HG02970 (cell line): ENCODE results near the gene PAPSS2.
"Not testable (repeated sequence)": the region's sequence is repeated elsewhere in the genome, so short reads cannot be mapped to it uniquely, and the experiment has no call there.

Experiments
- ATAC-seq: cut with Tn5 transposase; IDR thresholded peaks from one replicate; pipeline ENCODE4 v1.9.1; 2021; ENCODE audit warnings: mild to moderate bottlenecking, moderate library complexity, moderate number of reproducible peaks; ENCODE audit not compliant: unreplicated experiment, low FRiP score

PAPSS2 gene

DNA sequence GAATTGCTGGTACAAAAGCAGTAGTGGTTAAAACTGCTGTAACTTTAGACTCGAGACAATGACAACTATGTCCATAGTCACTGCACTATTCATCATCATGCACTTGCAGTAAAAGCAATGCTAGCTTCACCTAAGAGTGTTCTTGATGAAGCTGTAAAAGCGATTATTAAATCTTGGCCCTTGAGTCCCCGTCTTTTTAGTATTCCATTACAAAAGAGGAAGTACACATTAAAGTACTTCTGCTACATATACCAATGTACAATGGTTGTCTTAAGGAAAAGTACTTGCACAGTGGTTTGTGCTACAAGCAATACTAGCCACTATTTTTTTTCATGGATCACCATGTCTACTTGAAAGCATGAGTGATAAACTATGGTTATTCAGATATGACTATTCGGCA is 80.0 kb downstream of the PAPSS2 start:
- ATAC-seq: no peak

DNA sequence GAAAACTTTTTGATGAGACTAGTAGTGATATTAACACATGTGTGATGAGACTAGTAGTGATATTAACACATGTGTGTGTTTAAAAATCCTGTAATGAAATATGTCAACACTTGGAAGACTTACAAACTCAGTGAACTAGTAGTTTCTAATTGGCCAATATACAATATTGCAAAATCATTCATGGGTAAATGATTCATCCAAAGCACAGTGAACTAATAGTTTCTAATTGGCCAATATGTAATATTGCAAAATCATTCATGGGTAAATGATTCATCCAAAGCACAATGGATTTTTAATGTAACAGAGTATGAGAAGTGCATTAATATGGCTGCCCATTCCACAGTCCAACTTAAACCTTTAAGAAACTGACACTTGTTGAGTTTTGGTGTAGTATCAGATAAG is 80.6 kb downstream of the PAPSS2 start:
- ATAC-seq: no peak

GRCh38 chr10:87742992-87743610 is 83.4 kb downstream of the PAPSS2 start:
- not testable (repeated sequence) for ATAC-seq

- ATAC-seq: no peak
Observed at GRCh38 chr10:87744606-87745005, 84.9 kb downstream of the PAPSS2 start.

DNA sequence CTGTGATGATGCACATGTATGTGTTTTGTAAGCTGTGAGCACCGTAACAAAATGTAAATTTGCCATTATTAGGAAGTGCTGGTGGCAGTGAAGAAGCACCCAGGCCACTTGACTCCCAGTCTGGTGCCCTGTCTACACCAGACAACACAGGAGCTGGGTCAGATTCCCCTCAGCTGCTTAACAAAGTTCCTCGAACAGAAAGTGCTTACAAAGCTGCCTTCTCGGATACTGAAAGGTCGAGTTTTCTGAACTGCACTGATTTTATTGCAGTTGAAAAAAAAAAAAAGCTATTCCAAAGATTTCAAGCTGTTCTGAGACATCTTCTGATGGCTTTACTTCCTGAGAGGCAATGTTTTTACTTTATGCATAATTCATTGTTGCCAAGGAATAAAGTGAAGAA is 87.2 kb downstream of the PAPSS2 start:
- no peak for ATAC-seq

DNA sequence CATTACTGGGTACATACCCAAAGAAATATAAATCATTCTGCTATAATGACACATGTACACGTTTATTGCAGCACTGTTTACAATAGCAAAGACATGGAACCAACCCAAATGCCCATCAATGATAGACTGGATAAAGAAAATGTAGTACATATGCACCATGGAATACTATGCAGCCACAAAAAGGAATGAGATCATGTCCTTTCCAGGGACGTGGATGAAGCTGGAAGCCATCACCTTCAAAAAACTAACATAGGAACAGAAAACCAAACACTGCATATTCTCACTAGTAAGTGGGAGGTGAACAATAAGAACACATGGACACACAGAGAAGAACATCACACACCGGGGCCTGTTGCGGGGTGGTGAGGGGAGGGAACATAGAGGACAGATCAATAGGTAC is 88.6 kb downstream of the PAPSS2 start:
- ATAC-seq: not testable (repeated sequence)

- ATAC-seq: no peak
Observed at GRCh38 chr10:87750001-87750671, 90.5 kb downstream of the PAPSS2 start.

DNA sequence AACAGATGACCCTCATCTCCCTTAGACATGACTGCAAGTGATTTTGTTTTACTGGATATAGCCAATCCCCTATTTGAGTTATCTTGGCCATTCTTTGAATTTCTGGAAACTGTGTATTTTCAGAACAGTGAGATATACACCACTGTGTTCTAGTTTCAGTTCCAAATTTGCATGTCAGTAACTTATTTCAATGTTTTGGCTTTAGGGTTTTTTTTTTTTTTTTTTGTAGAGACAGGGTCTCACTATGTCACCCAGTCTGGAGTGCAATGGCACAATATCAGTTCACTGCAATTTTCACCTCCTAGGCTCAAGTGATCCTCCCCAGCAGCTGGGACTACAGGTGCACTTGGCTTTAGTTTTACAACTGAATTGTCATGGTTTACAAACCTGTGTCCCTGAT is 91.1 kb downstream of the PAPSS2 start:
- ATAC-seq: no peak

DNA sequence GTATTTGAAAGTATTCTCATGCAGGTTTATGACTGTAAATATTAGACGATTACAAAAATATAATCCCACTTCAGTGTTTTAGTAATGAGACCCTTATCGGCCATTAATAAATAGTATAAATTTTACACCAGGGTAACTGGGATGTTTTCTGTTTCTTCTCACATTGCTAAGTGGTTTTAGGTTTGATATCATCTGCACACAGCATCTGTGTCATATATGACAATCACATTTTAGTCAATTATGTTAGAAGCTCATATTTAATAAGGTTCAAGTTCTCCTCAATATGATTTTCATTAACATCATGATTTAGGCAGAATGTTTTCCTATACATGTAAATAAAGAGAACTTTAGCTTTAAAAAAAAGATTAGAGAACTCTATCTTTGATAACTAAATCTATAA is 91.6 kb downstream of the PAPSS2 start:
- no peak for ATAC-seq

DNA sequence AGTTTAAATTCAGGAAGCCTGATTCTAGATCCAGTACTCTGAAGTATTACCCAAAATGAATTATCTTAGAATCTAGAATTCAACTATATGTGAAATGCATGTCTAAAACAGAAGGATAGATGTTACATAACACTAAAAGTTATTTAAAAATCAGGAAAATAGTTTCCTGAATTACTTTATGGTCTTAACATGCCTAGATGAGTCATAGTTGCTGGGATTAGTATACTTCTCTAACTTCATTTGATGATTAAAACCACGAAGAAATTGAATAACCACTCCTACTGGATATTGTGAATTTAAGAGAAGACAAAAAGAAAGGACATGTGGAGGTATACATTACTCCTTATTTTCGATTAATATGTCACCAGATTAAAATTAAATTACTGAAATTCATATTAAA is 92.9 kb downstream of the PAPSS2 start:
- ATAC-seq: no peak

DNA sequence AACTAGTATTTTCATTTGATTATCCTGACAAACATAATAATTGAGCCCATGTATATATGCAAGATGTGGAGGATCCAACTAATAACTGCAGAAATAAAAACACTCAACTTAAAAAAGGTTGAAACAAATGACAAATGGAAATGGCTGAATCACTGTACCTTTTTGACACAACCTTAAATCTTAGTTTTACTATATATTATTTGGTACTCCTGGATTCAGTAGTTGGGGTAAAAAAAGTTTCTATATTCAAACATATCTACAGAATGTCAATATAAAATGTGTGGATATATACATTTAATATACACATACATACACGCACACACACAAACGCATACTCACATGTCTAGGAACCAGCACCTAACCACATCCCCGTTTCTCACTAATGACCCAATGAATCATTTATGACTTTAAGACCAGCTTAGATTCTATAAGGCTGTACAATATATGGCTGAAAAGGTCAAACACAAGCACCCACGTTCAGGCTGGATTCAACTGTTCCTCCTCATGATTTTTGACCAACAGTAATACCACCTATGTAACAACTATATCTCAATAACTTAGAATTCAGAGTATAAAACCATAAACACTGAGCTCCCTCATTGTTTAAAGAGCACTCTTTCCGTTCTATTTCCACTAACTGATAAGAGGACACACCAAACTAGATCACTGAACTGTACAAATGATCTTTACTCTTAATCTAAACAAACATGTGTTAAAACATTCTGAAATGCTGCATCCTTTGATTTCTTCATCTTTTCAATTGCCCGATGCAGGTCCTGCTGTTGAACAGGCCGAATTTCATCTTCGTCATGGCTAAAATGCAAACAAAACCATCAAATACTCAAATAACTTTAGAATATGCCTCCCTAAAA is 94.6 kb downstream of the PAPSS2 start:
- no peak for ATAC-seq

DNA sequence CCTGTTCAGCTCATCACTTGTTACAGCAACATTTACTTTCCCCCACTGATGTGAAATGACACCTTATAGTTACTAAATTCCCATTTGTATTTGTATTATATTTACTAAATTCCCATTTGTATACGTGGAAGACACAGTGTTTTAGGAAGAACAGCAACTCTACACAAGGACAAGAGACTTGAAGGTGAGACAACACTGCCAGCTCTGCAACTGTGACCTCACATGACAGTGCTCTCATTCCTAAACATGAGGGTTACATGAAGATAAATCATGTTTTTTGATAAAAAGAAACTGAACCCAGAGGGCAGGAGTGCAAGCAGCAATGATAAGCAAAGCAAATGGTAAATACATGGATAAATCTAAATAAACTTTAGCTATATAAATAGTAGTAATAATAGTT is 98.0 kb downstream of the PAPSS2 start:
- ATAC-seq: no peak

DNA sequence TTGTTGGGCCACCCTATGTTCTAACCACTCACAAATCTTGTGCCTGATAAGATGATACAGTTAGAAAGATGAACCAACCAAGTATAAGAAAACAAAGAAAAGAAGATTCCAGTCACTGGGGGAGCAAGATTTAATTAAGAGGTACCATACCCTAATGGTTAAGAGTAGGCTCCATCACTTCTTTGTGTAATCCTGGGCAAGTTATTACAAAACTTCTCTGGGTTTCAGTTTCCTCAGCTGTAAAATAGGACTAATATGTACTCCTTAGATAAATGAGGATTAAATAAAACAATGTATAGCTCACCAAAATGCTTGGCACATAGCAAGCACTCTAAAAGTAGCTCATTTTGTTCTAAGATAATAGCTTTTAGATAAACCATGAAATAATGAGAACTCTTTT is 99.9 kb downstream of the PAPSS2 start:
- ATAC-seq: no peak

DNA sequence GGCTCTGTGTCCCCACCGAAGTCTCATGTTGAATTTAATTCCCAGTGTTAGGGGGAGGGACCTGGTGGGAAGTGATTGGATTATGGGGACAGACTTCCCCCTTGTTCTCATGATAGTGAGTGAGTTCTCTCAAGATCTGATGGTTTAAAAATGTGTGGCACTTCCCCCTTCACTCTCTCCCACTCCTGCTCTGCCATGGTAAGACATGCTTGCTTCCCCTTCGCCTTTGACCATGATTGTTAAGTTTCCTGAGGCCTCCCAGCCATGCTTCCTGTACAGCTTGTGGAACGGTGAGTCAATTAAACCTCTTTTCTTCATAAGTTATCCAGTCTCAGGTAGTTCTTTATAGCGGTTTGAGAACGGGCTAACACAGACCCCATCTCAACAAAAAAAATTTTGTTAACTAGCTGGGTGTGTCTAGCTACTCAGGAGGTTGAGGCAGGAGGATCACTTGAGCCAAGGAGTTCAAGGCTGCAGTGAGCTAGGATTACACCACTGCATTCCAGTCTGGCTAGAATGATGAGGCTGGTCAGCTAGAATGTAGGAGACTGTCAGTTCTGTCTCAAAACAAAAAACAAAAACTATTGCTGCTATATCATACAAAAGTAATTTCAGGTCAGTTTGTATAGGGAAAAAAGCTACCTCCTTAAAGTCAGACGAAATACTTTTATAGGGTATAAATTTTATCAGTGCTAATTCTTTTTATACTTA is 100.7 kb downstream of the PAPSS2 start:
- no peak for ATAC-seq

DNA sequence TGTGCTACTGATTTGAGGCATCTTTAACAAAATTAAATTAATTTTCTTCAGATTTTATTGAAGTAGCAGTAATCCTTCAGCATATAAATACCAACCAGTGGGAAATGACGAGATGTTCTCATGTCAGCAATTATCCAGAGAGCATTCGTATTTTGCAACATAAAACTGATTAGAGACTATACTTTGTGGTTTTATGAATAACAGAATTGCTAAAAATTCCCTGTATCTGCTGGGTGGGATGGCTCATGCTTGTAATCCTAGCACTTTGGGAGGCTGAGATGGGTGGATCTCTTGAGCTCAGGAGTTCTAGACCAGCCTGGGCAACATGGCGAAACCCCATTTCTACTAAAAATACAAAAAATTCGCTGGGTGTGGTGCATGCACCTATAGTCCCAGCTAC is 101.5 kb downstream of the PAPSS2 start:
- ATAC-seq: no peak

DNA sequence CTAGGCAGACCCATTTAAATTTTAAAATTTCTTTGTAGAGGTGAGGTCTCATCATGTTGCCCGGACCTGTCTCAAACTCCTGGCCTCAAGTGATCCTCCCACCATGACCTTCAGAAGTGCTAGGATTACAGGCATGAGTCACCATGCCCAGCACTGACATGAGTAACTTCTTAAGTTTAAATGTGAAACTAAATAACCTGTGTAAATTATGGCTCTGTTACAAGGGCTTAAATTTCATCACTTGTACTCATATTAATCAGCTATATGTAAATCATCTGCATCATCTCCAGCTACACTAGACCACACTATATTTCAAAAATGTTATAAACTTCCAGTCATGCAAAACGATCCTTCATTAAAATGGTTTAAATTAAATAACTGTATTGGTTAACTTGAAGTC is 102.2 kb downstream of the PAPSS2 start:
- ATAC-seq: no peak

DNA sequence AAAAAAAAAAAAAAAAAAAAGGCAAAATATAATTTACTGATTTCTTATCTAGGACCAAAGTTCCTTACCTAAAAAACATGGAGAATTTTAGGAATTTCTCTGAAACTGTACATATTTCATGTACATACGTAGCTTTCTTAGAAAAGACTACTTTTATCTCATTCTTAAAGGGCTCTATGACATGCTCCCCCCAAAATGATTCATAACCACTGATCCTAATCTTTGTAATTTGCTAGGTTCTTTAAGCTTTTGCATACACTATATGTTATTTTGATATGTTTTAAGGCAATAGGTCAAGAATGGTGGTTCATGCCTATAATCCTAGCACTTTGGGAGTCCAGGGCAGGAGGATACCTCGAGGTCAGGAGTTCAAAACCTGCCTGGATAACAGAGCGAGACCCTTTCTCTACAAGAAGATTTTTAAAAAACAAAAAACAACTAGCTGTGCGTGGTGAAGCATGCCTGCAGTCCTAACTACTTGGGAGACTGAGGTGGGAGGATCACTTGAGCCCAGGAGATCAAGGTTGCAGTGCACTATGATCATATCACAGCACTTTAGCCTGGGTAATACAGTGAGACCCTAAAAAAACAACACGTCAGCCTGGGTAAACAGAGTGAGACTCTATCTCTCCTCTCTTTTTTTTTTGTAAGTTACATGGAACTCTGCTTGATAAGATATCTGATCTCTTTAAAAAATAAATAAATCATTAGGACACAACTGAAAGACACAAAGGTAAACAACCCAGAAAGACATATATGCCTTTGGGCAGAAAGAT is 103.6 kb downstream of the PAPSS2 start:
- ATAC-seq: no peak

DNA sequence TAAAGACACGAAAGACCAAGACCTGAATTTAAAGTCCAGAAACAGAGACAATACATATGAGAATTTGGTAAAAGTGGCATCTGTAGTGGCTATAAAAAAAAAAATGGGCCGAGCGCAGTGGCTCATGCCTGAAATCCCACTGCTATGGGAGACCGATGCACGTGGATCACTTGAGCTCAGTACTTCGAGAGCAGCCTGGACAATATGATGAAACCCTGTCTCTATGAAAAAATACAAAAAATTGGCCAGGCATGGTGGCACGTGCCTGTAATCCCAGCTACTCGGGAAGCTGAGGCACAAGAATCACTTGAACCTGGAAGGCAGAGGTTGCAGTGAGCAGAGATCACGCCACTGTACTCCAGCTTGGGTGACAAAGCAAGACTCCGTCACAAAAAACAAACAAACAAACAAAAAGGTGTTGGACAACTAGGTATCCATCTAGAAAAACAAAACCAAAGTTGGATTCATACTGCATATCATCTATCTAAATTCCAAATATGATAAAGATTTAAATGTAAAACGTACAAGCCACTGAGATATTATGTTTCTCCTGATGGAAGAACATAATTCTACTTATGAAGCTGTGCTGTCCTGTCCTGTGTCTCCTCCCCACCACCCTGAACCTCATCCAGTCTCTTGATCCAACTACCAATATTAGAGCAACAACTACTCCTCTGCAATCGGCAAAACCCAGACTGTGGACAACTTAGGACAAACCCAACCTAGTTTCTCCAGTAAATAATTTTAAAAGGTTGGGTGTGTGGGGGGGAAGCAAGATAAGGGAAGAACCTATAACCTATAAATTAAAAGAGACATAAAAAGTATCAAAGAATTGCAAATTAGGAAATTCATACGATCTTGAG is 104.6 kb downstream of the PAPSS2 start:
- ATAC-seq: no peak

GRCh38 chr10:87765666-87766376 is 106.1 kb downstream of the PAPSS2 start:
- ATAC-seq: no peak
